Measurements from ENCODE around the gene HOXA2.

Gene HOXA2

DNA sequence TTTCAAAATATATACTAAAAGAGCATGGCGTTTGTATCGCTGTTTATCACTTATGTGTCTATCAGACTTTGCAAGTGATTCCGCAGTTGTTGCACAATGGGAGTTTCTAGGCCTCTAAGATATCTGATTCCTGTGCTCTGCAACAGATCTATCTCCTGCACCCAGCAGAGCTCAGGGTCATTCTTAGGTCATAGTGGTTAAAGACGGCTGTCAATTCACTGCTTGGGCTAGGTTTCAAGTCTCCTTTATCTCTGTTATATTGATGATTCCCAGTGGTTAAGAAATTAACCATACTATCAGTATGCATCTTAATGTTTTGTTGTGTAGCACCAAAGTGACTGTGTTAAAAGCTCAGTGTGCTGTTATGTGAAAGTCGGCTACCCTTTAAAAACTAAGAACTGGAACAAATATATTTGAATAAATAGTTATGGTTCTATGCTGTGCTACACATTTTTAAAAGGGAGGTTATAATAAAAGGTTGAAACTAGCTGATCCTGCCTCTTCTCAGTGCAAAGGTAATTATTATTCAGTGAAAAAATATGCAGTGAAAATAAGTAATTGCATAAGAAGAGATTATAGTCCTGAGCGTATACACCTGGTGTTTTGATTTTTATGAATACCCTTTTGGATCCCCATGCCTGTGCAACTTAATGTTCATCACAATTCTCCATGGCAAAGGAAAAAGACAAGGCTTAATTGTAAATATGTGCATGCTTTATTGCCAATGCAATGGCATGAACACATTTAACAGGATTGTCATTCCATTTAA is 30.7 kb downstream of the HOXA2 start:
- no peak for DNase-seq

DNA sequence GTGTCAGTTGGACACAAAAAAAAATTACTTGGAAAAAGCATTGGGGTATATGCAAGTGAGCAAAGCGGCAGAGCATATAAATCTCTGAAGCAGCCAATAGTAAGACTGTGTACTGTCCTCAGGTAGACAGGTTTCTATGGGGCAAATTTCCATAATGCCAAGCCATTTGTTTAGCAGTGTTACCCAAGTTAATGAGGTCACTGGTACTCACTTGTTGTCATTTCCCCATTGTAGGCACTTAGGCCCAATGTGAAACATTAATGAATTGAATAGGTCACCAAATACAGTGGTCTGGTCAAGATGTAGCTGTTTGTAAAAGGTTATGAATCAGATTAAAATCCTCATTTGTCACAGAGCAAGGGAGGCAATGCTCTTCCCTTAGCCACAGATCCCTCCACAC is 34.2 kb downstream of the HOXA2 start:
- no peak for DNase-seq

DNA sequence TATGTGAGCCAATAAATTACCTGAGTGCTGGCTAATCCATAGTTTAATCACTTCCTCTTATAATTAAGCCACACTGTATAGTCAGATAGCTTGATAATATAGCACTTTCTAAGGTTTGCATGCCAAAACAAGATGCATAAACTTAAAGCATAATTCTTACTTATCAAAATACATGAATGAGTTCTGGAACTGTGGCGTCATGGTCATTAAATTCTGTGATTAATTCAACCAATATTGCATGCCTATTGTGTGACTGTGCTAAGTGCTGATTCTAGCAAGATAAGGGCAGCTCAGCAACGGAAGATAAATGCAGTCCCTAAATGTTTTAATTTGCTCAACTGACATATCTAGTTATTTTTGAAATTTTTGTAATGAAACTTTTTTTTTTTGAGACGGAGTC is 36.3 kb downstream of the HOXA2 start:
- no peak for DNase-seq

DNA sequence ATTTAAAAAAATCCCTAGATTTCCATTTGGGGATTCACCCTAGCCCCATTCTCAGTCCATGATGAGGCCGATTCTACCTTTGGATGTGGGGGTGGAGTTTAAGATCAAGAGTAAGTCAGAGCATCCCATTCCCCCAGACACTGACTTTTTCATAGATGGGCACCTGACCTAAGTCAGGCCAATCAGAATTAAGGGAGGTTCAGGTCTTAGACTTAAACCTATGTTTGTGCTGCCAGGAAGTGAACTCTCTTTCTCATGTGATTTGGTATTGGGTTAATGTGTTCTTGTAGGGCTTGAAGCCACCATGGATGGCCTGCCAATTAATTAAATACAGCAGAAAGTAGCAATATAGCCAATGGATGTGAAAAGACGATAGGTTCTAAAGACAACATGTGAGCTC is 36.8 kb downstream of the HOXA2 start:
- no peak for DNase-seq

DNA sequence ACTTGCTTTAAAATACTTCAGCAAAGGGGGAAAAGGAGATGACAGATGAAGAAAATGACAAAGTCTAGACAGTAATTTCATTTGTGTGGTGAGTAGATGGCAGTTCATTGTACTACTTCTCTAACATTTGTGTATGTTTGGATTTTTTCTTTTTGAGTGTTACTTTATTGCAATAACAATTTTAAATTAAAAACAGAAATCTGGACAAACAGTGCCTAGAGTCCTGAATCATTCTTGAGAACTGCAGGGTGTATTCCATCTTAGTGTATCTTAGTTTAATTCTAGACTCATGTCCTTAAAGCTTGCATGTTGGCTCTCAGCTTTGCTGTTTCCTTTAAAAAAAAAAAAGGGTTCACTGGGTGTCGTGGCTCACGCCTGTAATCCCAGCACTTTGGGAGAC is 37.8 kb downstream of the HOXA2 start:
- no peak for DNase-seq

DNA sequence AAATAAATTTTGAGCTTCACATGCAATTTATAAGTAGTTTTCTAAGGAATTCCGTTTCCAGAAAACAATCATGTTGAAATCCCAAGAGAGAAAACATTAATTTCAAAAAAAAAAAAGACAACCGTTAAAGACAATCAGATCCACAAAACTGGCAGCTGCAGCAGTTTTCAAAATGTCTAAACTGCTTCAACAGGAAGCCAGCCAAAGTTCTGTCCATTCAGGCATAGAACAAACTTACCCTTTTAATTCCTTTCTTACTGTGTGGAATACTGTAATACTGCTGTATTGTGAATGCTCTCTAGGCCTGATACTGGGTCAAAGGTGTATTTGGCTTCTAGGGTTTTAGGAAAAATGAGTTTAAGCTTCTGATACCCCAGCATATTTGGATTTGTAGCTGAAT is 38.3 kb downstream of the HOXA2 start:
- no peak for DNase-seq

DNA sequence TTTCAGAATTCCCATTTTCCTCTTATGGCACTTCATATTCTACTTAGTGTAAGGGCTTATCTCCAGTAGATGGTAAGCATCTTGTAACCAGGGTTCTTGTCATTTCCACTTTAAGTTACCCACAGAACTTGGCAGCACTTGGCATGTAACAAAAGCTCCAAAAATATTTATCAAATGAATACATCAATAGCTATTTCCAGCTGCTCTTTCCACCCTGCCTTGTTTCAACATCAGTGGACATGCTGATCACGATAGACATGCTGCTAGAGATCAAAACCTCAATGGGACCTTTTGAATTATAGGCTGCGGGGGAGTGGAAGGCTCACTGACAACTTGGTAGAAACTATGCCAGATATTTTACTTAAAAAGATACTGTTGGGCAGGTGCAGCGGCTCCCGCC is 39.5 kb downstream of the HOXA2 start:
- DNase-seq: no peak

DNA sequence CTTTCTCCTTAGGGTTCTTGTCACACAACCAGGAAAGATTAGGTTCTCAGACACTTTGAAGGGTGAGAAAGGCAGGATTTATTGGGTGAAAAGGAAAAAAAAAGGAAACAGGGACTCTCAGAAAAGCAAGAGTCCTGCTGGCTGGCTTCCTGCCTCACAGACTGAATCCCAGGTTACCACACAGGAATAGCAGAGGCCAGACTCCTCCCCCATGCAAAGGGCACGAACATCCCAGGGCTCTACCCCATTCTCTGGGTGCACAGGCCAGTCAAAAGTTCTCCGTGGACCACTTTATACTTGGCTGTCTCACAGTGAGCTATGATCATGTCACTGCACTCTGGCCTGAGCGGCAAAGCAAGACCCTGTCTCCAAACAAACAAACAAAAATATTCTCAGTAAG is 49.3 kb downstream of the HOXA2 start:
- DNase-seq: no peak

DNA sequence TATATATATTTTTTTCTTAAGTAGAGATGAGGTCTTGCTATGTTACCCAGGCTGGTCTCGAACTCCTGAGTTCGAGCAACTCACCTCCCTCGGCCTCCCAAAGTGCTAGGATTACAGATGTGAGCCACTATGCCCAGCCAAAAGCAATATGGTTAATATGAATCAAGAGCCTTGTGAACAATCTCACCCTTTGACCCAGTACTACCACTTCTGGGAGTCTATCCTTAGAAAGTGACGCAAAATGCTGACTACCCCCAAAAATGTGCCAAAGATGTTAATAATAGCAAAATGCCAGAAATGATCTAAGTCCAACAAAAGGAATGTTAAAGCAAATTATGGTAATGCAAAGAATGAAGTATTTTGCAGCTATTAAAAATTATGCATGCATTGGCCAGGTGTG is 51.0 kb downstream of the HOXA2 start:
- DNase-seq: no peak

Measured in NCI-H774 (cell line).